Measurements from ENCODE around the gene CPT1A.

Gene CPT1A

GRCh38 chr11:68854273-68854958 lies 12.7 kb upstream of the CPT1A start:
- in situ Hi-C loops (cut with HindIII; ENCODE audit: low sequenced_read_pairs): loop anchor here (5.0 kb wide), 3 partner anchors 42 to 87 kb away; no protein-coding TSS in a partner anchor

- in situ Hi-C loops (cut with HindIII; ENCODE audit: low sequenced_read_pairs): loop anchor here (5.0 kb wide), 3 partner anchors 40 to 85 kb away; no protein-coding TSS in a partner anchor
Observed at GRCh38 chr11:68852628-68853027, 10.9 kb upstream of the CPT1A start.

GRCh38 chr11:68848429-68848828 lies 6.7 kb upstream of the CPT1A start:
- in situ Hi-C loops (cut with HindIII; ENCODE audit: low sequenced_read_pairs): no loop called here

- in situ Hi-C loops (cut with HindIII; ENCODE audit: low sequenced_read_pairs): no loop called here
Observed at GRCh38 chr11:68847395-68847794, 5.7 kb upstream of the CPT1A start.

GRCh38 chr11:68845351-68846002 lies 3.8 kb upstream of the CPT1A start:
- in situ Hi-C loops (cut with HindIII; ENCODE audit: low sequenced_read_pairs): no loop called here

GRCh38 chr11:68844801-68845200 lies 3.1 kb upstream of the CPT1A start:
- in situ Hi-C loops (cut with HindIII; ENCODE audit: low sequenced_read_pairs): no loop called here

GRCh38 chr11:68844376-68844775 lies 2.7 kb upstream of the CPT1A start:
- in situ Hi-C loops (cut with HindIII; ENCODE audit: low sequenced_read_pairs): no loop called here

GRCh38 chr11:68843703-68844312 lies 2.1 kb upstream of the CPT1A start:
- in situ Hi-C loops (cut with HindIII; ENCODE audit: low sequenced_read_pairs): no loop called here

- in situ Hi-C loops (cut with HindIII; ENCODE audit: low sequenced_read_pairs): no loop called here
Observed at GRCh38 chr11:68843052-68843561, 1.4 kb upstream of the CPT1A start.

GRCh38 chr11:68842427-68843051 lies 823 bp upstream of the CPT1A start:
- in situ Hi-C loops (cut with HindIII; ENCODE audit: low sequenced_read_pairs): no loop called here

GRCh38 chr11:68840661-68841653 lies 759 bp downstream of the CPT1A start:
- in situ Hi-C loops (cut with HindIII; ENCODE audit: low sequenced_read_pairs): no loop called here

- in situ Hi-C loops (cut with HindIII; ENCODE audit: low sequenced_read_pairs): no loop called here
Observed at GRCh38 chr11:68839911-68840641, 1.6 kb downstream of the CPT1A start.

GRCh38 chr11:68839054-68839865 lies 2.5 kb downstream of the CPT1A start:
- in situ Hi-C loops (cut with HindIII; ENCODE audit: low sequenced_read_pairs): no loop called here

- in situ Hi-C loops (cut with HindIII; ENCODE audit: low sequenced_read_pairs): no loop called here
Observed at GRCh38 chr11:68838572-68838964, 3.1 kb downstream of the CPT1A start.

GRCh38 chr11:68837583-68838571 lies 3.8 kb downstream of the CPT1A start:
- in situ Hi-C loops (cut with HindIII; ENCODE audit: low sequenced_read_pairs): no loop called here

GRCh38 chr11:68835749-68836148 lies 6.0 kb downstream of the CPT1A start:
- in situ Hi-C loops (cut with HindIII; ENCODE audit: low sequenced_read_pairs): no loop called here

- in situ Hi-C loops (cut with HindIII; ENCODE audit: low sequenced_read_pairs): no loop called here
Observed at GRCh38 chr11:68835328-68835727, 6.4 kb downstream of the CPT1A start.
